Suprapubic skin (tissue), 4 donors: ENCODE data around the gene TRIML1.

ENCODE experiments used
- POLR2A ChIP-seq, 2 donors: fragments of 450-650 bp; IDR thresholded peaks; one replicate each; pipeline ENCODE4 v1.6.1; 2017; ENCODE audit warnings: antibody characterized with exemption in 2 of 2, mild to moderate bottlenecking in 2 of 2, moderate library complexity in 2 of 2
- POLR2AphosphoS5 ChIP-seq, 3 donors: sonication (generic); formaldehyde crosslinking; IDR thresholded peaks; one replicate each; pipeline ENCODE4 v1.6.1; 2017; ENCODE audit warnings: antibody characterized with exemption in 3 of 3

GRCh38 chr4:188110036-188110435 is 29.2 kb upstream of the TRIML1 start:
- TF ChIP-seq POLR2A (IDR thresholded peaks at IDR 0.05) = no peak
- no peak for TF ChIP-seq POLR2AphosphoS5 (IDR thresholded peaks at IDR 0.05)
